ENCODE data around the gene ANXA10.

The ANXA10 gene

DNA sequence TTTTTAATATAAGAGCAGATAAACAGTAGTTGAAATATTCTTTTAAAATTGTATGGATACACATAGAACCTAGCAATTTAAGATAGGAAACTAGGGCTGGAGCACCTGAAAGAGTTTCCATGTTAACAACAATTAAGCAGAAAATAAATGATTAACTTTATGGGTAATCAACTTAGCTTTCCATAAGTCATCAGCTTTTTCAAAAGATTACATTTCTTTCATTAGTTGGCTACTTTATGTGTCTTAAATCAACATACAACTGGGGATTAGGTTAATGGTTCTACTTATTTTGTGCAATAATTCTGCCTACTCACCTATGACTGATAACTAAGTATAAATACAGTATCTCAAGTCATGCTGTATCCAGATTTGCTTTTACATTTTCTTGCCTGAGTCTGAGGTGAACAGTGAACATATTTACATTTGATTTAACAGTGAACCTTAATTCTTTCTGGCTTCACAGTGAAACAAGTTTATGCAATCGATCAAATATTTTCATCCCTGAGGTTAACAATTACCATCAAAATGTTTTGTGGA, at the start of gene ANXA10:
Gene ANXA10 (plus strand): TSS at position 362 of the 537 bp plus-strand sequence. CDS start 164 bp downstream, at position 526.
- CTCF ChIA-PET, result interaction anchor here (0.5 kb wide), 1 partner anchor 436 kb away, joined by 4 read pairs; no protein-coding TSS in a partner anchor

GRCh38 chr4:168045354-168045753, 47.0 kb upstream of the ANXA10 start:
- no peak overlapping the region for H3K27ac ChIP-seq
- no peak for DNase-seq (ENCODE audit: low spot score)
- CTCF ChIA-PET, result interaction anchor here (0.5 to 0.6 kb wide), 3 partner anchors 12 to 109 kb away, joined by 3 to 7 read pairs (median 3); no protein-coding TSS in a partner anchor
- POLR2A ChIA-PET (ENCODE audit: low non-redundant PET), result no interaction called here
- no peak for TF ChIP-seq CTCF (conservative IDR thresholded peaks at IDR 0.05; ENCODE audit: low read depth)

More for the DNA sequence above, at the start of gene ANXA10:
- TF ChIP-seq CTCF (conservative IDR thresholded peaks at IDR 0.05; ENCODE audit: low read depth), result no peak
- DNase-seq (ENCODE audit: low spot score), result no peak
- POLR2A ChIA-PET (ENCODE audit: low non-redundant PET), result no interaction called here
- no peak within 1 kb of the TSS for H3K27ac ChIP-seq

- no peak overlapping the region for H3K27ac ChIP-seq
- DNase-seq (ENCODE audit: low spot score), result no peak
- ChIA-PET CTCF (no interaction called here), POLR2A (ENCODE audit: low non-redundant PET) (no interaction called here)
- no peak for TF ChIP-seq CTCF (conservative IDR thresholded peaks at IDR 0.05; ENCODE audit: low read depth)
Observed at GRCh38 chr4:168050002-168050401, 42.3 kb upstream of the ANXA10 start.

DNA sequence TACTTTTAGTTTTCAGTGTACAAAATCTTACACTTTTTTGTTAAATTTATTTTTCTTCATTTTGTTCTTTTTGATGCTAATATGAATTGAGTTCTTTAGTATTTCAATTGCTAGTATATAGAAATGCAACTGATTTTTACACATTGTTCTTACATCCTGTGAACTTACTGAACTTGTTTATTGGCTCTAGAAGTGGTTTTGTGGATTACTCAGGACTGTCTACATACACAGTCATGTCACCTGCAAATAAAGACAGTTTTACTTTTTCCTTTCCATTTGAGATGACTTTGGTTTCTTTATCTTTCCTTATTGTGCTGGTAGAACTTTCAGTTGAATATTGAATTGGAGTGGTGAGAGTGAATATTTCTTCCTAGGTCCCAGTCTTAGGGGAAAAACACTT, 40.8 kb upstream of the ANXA10 start:
- ChIA-PET POLR2A (ENCODE audit: low non-redundant PET) (no interaction called here), CTCF (no interaction called here)
- DNase-seq (ENCODE audit: low spot score), result no peak
- H3K27ac ChIP-seq, result no peak overlapping the region
- TF ChIP-seq CTCF (conservative IDR thresholded peaks at IDR 0.05; ENCODE audit: low read depth), result no peak

DNA sequence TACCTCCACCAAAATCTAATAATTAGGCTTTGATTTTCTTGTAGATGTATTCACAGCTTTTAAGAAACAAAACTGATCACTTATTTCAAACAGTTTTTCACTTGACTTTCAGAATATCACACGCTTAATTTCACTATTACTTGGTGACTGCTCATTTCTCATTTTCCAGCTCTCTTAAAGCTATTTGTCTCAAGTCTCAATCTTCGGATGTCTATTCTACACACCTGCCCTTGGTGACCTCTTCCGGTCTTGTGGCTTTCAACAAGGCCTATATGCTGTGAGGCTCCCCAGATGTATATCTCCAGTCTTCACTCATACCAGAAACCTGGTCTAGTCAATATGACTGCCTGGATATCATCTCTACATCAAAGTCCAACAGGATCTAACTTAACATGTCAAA, 34.9 kb upstream of the ANXA10 start:
- no peak for TF ChIP-seq CTCF (conservative IDR thresholded peaks at IDR 0.05; ENCODE audit: low read depth)
- H3K27ac ChIP-seq, result no peak overlapping the region
- CTCF ChIA-PET, result no interaction called here
- no peak for DNase-seq (ENCODE audit: low spot score)
- POLR2A ChIA-PET (ENCODE audit: low non-redundant PET), result no interaction called here

DNA sequence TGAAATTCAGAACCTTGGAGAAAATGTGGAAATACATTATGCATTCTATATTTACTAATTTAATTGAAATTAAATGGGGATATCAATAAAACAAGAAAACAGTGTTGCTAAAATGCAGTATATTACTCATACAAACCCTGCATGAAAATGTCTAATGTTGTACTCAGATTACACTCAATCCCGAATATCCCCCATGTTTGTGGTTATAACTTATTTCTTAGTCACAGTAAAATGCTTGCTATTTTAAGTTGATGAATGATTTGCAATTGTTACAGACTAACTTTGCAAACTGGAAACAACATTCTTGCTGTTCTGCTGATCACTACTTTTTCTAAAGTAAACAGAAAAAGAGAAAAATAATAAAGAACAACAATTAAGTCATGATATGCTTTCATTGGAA, 33.1 kb upstream of the ANXA10 start:
- no peak overlapping the region for H3K27ac ChIP-seq
- no peak for TF ChIP-seq CTCF (conservative IDR thresholded peaks at IDR 0.05; ENCODE audit: low read depth)
- POLR2A ChIA-PET (ENCODE audit: low non-redundant PET), result no interaction called here
- peak; percentile 5 for DNase-seq (ENCODE audit: low spot score)
- CTCF ChIA-PET, result no interaction called here

All from RWPE1 (cell line).